ENCODE results near the gene TREM2.

Gene TREM2

DNA sequence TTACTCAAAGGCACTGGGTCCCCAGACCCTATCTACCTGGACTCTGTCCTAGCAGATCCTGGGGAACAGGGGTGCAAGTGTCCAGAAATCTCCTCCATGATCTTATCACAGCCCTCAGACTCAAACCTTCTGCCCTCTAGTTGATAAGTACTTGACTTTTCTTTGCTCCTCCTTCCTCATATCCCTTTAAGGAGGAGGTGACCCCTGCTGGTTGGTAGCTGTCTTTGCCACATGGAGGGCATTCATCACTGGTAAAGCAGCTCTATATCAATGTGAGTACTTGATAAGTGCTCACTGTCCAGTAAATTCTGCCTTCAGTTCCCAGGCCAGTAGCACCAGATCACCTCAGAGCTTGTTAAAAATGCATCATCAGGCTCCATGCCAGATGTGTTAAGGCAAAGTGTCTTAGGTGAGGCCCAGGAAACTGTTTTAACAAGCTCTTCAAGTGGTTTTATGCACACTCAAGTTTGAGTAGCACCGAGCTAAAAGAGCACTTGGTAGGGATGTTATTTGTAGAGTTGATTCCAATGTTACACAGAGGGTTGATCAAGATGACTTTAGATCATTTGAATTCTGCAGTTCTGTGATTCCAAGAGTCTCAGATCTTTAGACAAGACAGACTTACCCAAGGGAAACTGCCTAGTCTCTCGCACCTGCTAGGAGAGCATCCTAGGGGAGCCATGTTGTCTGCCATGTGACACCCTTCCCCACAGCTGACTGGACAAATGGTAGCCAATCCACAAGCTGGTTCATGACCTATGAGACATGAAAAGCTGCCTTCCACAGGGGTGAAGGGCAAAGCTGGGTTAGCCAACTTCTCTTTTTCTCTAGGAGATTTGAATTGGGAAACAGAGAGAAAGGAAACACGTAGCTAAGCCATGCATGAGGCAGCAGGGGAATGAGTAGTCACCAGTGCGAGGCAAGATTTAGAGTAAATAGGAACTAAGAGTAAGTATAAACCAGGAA, 19.4 kb upstream of the TREM2 start:
- peak; percentile 53 to 59 for DNase-seq

DNA sequence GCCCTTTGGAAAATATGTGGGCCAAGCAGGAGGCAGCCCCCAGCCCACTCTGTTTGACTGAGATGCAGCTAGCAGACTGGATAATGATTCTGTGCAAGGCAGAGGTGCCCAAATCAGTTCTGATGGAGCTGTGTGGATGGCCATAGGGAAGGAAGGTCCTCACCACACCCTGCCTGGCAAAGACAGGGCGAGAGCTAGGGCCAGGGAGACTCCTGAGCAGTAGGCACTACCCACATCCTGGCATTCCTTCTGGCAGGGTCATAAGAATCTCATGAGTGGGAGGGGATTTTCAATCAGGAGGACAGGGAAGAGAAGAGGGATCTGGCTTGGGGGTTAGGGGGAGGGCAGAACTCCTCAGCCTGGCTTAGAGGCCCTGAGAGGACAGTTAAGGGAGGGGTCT, 18.6 kb upstream of the TREM2 start:
- DNase-seq = no peak

DNA sequence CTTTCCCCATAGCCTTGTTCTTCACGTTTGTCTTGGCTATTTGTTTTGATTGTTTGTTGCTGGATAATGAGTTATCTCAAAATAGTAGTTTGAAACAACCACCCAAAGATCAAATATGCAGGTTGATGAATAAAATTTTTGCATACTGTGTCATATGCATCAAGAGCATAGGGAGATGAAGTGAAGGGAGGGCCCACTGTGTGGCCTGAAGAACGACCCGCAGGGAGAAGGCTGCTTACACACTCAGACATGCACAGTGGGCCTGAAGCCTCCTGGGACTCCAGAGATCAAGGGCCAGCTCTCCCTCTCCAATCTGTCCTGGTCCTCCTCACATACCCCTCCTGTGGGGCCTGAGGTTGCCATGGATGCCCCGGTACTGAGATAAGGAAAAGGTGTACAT, 16.2 kb upstream of the TREM2 start:
- peak in 1 of 2 experiments; percentile 2 for DNase-seq

DNA sequence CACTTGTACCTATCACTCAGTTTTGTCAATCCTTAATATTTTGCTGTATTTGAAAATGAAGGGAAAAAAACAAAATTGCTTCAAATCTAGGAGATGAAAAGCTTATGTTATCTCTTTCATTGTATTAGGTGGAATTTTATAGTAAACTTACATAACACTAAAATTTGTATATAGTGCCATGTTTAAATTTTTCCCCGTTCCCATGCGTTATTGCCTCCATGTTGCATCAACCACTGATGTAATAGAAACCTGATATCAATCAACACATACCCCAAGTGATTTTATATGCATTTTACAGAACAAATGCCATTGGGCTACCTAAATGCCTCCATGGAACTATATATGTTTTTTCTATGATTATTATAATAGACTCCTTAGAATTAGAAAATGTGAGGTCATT, 14.8 kb upstream of the TREM2 start:
- DNase-seq = no peak

DNA sequence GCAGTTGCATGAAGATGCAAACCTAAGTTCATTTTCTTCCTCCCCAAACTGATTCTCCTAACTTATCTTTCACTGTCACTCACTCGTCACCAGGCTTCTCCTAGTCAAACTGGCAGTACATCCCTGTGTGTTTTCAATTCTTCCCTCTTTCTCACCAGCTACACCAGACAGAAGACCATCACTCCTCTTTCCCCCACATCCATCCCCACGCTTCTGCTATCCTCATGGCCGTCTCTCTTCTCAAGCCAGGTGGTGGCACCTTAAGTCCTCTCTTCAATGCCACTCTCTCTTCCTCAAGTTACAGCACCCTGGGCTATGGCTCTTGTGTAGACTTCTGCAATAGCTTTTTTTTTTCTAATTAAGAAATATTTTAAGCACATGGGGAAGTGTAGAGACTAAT, 14.4 kb upstream of the TREM2 start:
- DNase-seq = no peak

DNA sequence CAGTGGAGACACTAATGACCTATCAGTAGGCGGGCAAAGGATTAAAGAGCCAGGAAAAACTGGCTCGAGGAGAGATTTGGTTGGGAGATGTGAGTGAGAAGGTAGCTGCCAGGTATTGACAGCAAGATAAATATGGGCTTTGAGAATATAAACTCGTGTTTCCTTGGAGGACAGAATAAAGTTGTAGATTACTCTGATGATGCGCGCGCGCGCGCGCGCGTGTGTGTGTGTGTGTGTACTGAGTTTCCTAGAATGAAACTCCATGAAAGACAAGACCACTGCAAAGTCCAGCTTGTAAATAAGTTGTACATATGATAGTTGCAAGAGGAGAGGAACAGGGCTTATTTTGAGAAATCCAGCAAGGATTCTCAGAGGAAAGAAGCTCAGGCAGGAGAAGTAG, 13.3 kb upstream of the TREM2 start:
- DNase-seq = no peak

DNA sequence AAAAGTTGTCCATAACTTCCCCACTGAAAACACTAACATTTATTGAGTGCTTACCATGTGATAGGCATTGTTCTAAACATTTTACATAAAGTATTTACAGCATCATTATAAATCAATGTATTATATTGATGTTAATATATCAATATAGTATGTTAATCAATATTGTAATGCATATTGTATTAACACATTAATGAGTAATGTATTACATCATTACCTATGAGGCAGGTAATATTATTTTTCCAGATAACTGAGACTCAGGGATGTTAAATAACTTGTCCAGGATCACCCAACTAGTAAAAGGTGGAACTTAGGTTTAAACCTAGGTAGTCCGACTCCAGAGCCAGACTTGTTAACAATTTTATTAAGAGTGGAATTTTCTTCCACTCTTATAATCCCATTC, 12.2 kb upstream of the TREM2 start:
- DNase-seq = no peak

DNA sequence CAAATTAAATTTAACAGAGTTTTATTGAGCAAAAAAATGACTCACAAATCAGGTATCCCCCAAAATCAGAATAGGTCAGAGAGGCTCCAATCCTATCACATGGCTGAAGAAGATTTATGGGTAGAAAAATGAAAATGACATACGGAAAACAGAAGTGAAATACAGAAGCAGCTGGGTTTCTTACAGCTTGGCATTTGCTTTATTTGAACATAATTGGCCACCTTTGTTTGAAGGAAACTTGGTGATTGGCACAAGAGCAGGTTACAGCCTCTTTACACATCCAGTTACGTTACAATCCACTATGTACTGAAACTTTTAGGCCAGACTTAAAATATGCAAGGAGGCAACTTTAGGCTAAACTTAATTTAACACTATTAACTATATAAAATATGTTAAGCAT, 11.7 kb upstream of the TREM2 start:
- DNase-seq = no peak

DNA sequence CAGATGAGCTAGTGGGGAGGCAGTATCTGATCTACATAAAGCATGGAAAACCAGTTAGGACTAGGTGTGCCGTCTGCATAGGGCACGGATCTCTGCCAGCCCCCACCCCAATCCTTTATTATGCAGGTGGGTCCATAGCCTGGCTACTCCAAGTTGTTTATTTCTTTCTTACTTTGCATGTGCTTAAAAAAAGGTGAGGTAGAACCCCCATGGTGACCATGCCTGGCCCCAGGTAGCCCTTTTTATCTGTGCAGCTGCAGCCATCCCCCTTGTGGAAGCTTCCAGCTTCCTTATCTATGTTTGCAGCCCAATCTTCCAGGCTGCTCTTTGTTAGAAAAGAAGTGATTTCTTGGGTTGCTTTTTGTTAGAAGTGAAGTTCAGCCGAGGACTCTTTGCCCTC, 9.0 kb upstream of the TREM2 start:
- DNase-seq = no peak

DNA sequence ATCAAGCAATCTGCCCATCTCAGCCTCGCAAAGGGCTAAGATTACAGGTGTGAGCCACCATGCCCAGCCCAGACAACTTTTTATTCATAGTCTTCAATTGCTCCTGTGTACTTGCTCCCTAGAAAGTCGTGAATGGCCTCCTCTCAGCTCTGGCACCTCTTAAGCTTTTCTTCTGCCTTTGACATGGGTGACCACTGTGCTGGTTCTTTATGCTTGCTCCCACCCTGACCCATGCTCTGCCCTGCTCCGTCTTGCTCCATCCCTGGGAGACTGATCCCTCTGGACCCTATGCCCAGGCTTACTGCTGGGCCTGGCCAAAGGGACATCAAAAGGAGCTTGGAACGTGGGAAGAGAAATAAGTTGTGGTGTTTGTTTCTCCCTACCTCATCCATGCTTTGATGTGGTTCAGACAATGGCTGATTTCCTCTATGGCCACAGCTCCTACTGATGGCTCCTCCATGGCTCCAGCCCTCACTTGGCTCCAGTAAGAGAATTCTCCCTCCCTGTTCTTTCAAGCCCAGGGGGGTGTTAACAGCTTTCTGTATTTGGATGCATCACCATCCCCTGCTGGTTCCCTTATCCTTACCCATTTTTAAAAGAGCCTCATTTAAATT, 7.7 kb upstream of the TREM2 start:
- peak; percentile 4 to 12 for DNase-seq

DNA sequence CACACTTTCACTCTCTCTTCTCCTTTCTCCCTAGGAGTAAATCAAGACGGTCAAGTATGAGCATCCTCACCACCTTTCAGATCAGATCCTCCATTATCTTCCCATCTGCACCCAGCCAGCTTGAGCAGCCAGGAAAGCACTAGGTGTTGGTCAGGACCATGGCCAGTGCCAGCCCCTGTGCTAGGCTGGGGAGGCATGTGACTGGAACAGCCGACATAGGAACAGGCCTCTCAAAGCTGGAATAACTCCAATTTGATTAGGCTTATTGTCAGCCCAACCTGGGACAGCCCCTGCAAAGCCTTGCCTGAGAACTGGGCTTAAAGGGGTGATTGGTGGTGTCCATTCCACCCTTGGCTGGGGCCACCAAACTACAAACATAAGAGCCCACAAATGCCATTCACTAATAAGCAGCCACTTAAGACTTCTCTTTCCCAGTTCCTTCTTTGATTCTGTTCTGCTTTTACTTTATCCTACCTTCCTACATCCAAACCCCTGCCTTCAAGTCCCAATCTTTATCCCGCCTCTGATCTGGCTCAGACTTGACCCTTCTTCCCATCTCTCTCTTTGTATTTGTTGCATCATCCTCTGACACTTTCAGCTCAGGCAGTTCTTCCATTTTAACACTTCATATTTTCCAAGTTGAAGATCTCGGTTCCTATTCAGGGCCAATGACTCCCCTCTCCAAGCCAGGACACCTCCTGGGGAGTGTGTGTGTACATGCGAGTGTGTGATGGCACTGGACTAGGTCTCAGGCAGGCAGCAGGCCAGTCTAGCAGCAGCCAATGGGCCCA, 4.5 kb upstream of the TREM2 start:
- no peak for DNase-seq

DNA sequence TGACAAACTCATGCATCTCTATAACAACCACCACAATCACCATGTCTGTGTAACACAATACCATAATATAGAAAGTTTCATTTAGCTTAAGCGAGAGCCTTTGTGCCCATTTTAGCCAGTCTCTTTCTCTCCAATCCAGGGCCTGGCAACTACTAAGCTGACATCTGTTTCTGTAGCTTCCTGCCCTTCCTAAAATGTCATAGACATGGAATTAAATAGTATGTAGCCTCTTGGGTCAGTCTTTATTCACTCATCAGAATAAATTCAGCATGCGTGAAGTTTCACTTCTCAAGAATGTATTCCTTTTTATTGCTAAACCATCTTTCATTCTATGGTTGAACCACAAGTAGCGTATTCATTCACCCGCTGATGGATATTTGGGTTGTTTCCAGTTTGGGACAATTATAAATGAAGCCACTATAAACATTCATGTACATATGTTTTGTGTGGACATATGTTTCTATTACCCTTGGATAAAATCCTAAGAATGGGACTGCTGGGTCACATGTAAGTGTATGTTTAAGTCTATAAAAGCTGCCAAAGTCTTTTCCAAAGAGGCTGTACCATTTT, 1.7 kb upstream of the TREM2 start:
- DNase-seq = no peak

DNA sequence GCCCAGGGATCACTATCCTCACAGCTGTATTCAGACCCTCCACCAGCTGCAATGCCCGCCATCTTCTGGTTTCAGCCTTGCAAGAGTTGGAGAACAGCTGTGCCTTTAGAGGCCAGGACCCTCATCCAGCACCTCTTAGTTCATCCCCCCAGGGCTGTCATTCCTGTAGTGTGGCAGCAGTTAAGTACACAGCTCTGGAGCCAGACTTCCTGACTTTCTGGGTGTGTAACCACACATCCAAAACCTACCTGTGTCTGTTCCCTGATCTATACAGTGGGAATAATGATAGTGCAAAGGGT, 452 bp upstream of the TREM2 start:
- no peak for DNase-seq

DNA sequence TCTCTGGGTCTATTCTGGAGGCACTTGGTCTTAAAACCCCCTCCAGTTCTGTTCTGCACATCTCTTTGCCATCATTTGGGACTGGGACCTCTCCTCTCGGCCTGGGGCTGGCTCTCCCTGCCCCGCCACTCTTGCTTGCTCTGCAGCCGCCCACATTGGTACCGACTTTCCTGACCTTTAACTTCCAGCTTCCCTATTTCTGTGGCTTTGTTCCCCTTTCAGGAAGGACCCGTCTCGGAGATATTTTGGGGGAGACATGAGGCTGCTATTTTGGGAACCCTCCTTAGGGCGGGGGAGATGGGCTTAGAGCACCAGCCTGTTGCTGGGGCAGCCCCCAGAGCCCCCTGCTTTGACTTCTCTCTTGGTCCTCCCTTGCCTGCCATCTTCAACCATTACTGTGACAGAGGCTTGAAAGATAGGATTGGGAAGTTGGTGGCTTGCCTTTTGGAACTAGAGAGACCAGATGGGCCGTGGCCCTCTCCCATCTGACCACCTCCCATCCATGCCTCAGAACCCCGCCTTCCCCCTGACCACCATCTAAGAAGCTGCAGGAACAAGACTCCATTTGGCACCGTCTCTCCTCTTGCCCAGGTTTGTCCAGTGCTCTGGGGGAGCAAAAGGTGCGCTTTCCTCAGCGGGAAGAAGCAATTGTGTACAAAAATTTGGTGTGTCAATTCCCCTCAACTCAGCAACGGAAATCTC, 914 bp downstream of the TREM2 start:
- DNase-seq = no peak

DNA sequence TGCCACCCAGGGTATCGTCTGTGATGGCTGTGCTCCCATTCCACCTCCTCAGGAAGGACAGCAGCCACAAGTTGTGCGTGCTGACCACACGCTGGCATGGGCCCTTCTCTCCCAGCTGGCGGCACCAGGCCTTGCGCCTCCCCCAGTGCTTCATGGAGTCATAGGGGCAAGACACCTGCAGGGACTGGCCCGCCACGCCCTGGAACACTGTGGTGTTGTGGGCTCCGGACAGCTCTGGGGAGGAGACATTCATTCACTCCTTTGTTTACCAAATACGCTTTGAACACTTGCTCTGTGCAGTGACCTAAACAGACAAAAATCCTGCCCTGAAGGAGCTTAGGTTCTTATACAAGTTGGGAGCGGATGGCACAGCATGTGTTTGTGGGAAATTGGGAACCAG, 1.5 kb downstream of the TREM2 start:
- DNase-seq = no peak

DNA sequence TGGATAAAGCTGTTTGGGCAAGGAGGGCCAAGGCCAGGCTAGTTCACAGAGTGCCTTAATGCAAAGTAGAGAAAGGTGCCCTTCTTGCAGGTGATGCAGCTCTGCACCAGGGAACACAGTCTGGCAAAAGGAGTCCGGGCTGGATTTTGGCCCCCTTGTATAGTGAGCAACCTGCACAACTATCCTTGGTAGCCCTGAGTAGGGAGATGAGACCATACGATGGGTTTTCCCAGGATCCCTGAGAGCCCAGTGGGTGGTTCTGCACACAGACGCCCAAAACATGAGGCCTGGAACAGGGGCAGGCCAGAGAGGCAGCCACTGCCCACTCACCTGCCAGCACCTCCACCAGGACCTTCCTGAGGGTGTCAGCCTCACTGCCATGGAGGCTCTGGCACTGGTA, 2.0 kb downstream of the TREM2 start:
- no peak for DNase-seq

DNA sequence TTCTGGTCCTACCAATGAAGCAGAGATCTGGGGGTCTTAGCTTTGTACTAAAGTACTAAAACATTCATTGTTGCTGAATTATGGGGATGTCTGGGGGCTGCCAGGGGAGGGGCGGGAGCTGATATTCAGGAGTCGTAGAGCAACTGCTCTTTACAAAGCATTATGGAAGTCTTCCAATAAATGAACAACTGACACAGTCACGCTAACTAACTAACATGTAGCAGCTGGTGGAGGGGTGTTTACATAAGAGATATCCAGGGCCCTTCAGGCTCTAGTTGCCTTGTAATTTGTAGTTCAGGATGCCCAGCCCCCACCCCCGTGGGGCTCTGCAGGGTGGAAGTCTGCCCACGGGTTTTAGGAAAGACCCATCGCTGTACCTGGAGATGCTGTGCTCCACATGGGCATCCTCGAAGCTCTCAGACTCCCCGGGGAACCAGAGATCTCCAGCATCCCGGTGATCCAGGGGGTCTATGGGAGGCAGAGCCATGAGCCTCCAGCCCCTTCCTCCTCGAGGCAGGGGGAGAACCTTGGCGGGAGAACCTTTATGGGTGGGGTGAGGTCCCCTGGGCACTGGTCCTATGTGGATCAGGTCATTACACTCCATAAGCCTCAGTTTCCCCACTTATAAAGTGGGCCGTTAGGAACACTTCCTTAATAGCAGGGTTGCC, 3.4 kb downstream of the TREM2 start:
- DNase-seq = no peak

DNA sequence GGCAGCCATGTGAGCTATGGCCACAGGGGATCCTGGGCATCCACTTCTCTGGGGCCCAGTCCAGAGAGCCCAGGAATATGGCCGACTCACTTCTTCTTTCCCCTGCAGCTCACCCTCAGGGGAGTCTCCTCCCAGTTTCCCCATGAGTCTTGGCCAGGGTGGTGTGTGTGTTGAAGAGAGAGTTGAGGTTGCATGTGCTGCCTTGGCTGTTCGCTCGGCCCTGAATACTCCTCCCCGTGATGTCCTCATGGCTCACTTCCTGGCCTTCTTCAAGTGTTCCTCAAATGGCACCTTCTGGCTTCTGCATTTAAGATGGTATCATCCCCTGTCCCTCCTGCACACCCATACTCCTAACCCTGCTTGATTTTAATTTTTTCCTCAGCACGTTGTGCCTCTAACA, 5.6 kb downstream of the TREM2 start:
- DNase-seq = no peak

DNA sequence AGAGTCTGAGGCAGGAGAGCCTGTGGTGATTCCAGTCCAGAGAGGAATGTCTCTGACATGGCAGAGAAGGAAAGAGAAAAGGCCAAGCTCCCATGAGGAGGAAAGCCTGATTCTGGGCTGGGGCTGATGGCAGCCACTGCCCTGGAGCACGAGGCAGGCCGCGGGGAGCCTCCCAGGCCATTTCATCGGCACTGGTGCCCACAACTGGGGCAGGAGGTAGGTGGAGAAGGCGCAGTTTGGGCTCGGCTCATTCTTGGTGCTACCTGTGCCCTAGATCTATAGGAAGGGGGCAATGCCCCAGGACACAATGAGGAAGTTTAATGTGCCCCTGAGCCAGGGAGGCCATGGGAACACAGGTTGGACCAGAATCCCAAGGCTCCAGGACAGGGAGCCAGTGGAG, 6.1 kb downstream of the TREM2 start:
- DNase-seq = no peak

DNA sequence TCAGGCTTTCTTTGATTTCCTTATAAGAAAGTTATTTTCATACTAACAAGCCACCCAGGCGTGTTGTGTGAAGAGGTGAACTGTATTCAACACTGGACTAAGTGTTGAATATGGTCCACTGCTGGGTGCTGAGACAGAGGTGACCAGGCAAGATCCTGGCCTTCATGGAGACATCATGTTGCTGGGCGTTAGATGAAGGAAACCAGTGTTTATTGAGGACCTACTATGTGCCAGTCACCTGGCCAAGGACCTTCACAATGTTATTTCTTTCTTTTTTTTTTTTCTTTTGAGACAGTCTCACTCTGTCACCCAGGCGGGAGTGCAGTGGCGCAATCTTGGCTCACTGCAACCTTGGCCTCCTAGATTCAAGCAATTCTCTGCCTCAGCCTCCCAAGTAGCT, 6.9 kb downstream of the TREM2 start:
- no peak for DNase-seq

DNA sequence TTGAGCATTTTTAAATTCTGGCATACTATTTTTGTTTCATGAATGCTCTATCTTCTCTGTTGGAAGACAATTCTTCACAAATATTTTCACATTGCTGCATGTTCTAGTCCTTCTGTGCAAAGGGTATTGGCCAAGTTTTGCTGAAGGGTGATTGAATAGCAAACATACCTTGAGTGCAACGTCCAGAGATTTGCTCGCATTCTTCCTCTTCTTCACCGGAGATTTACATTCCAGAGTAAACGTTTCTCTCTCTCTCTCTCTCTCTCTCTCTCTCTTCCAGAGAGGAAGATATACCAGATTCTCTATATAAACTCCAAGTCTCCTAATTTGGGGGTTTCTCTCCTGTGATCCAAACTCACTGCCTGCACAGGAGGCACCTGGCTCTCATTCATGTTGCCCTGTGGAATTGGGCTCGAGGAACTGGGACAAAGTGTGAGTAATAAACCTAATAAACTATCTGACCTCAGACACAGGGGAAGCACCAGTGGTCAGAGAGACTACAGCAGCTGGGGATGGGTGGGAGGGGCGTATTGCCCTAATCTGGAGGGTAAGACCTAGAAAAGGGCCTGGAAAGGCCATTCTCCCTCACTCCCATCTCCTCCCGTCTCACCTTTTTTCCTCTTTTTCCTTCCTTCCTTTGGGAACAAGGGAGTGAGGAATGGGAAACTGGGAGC, 7.6 kb downstream of the TREM2 start:
- no peak for DNase-seq

Data from activated T-cell treated with anti-CD3 and anti-CD28 coated beads, Interleukin-2, amount 50 U/mL, for 48 hours (primary cell).